ENCODE data around the gene BOLA3.

The BOLA3 gene

GRCh38 chr2:74152954-74153353 is 5.2 kb upstream of the BOLA3 start:
- H3K4me3 ChIP-seq (ENCODE audit: low read depth, low read length), result no peak overlapping the region
- DNase-seq (ENCODE audit: low read depth), result no peak
- TF ChIP-seq MAX (IDR thresholded peaks at IDR 0.05; ENCODE audit: low read depth, low read length), result no peak
- no peak for TF ChIP-seq CTCF (IDR thresholded peaks at IDR 0.05; ENCODE audit: low read depth, low read length)
- no peak for TF ChIP-seq POLR2A (IDR thresholded peaks at IDR 0.05; ENCODE audit: extremely low read depth, insufficient read length)
- TF ChIP-seq MYC (IDR thresholded peaks at IDR 0.05; ENCODE audit: low read depth, low read length), result no peak

- no peak overlapping the region for H3K4me3 ChIP-seq (ENCODE audit: low read depth, low read length)
- DNase-seq (ENCODE audit: low read depth), result no peak
- TF ChIP-seq POLR2A (IDR thresholded peaks at IDR 0.05; ENCODE audit: extremely low read depth, insufficient read length), result no peak
- TF ChIP-seq MYC (IDR thresholded peaks at IDR 0.05; ENCODE audit: low read depth, low read length), result no peak
- TF ChIP-seq CTCF (IDR thresholded peaks at IDR 0.05; ENCODE audit: low read depth, low read length), result no peak
- TF ChIP-seq MAX (IDR thresholded peaks at IDR 0.05; ENCODE audit: low read depth, low read length), result no peak
These were observed 2.0 kb upstream of the BOLA3 start for GRCh38 chr2:74149570-74150319.

GRCh38 chr2:74149247-74149525 is 1.5 kb upstream of the BOLA3 start:
- TF ChIP-seq MAX (IDR thresholded peaks at IDR 0.05; ENCODE audit: low read depth, low read length) (no peak), POLR2A (IDR thresholded peaks at IDR 0.05; ENCODE audit: extremely low read depth, insufficient read length) (no peak), CTCF (IDR thresholded peaks at IDR 0.05; ENCODE audit: low read depth, low read length) (no peak)
- DNase-seq (ENCODE audit: low read depth), result no peak
- no peak overlapping the region for H3K4me3 ChIP-seq (ENCODE audit: low read depth, low read length)

- DNase-seq (ENCODE audit: low read depth), result no peak
- H3K4me3 ChIP-seq (ENCODE audit: low read depth, low read length), result peak overlapping the region; percentile 46
- TF ChIP-seq MYC (IDR thresholded peaks at IDR 0.05; ENCODE audit: low read depth, low read length) (no peak), MAX (IDR thresholded peaks at IDR 0.05; ENCODE audit: low read depth, low read length) (no peak), POLR2A (IDR thresholded peaks at IDR 0.05; ENCODE audit: extremely low read depth, insufficient read length) (no peak), CTCF (IDR thresholded peaks at IDR 0.05; ENCODE audit: low read depth, low read length) (no peak)
These were observed 940 bp upstream of the BOLA3 start for GRCh38 chr2:74148457-74149246.

- peak; percentile 71 for DNase-seq (ENCODE audit: low read depth)
- TF ChIP-seq MAX (IDR thresholded peaks at IDR 0.05; ENCODE audit: low read depth, low read length), result no peak
- no peak for TF ChIP-seq CTCF (IDR thresholded peaks at IDR 0.05; ENCODE audit: low read depth, low read length)
- no peak for TF ChIP-seq MYC (IDR thresholded peaks at IDR 0.05; ENCODE audit: low read depth, low read length)
- no peak for TF ChIP-seq POLR2A (IDR thresholded peaks at IDR 0.05; ENCODE audit: extremely low read depth, insufficient read length)
- peak overlapping the region; percentile 74 for H3K4me3 ChIP-seq (ENCODE audit: low read depth, low read length)
These were observed 584 bp downstream of the BOLA3 start for GRCh38 chr2:74146929-74147726.

All from NB4 (cell line).